Stimulated activated naive CD4-positive, alpha-beta T cell treated with Interleukin-2 at 50 U/mL for 16 hours (primary cell): ENCODE data around the gene EFCAB12.

ENCODE experiments used
- DNase-seq: peaks from one replicate; lab custom pipeline; 2025; lab: John Stamatoyannopoulos, UW

The EFCAB12 gene

GRCh38 chr3:129428376-129429079, at the start of gene EFCAB12:
Gene EFCAB12, minus strand, starts transcription at chr3:129428636. Its CDS starts 148 bp downstream, at chr3:129428488.
- peak; percentile 86 for DNase-seq

- no peak for DNase-seq
Measured at GRCh38 chr3:129476586-129476985, 48.1 kb upstream of the EFCAB12 start.

GRCh38 chr3:129475863-129476262, 47.4 kb upstream of the EFCAB12 start:
- DNase-seq = no peak

DNA sequence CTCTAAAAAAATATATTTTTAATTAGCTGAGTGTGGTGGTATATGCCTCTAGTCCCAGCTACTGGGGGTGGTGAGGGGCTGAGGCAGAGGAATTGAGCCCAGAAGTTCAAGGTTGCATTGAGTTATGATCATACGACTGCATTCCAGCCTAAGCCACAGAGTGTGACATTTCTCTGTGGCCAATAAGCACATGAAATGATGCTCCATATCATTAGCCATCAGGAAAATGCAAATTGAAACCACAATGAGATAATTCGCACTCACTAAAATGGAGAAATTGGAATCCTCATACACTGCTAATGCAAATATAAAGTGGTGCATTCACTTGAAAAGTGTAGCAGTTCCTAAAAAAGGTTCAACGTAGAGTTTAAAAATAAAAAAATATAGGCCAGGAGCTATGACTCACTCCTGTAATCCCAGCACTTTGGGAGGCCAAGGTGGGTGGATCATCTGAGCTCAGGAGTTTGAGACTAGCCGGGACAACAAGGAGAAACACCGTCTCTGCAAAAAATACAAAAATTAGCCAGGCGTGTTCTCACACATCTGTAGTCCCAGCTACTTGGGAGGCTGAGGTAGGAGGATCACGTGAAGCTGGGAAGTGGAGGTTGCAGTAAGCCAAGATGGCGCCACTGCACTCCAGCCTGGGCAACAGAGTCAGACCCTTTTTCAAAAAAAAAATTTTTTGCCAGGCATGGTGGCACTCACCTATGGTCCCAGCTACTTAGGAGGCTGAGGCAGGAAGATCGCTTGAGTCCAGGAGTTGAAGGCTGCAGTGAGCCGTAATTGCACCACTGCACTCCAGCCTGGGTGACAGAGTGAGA, 46.8 kb upstream of the EFCAB12 start:
- DNase-seq = no peak

DNA sequence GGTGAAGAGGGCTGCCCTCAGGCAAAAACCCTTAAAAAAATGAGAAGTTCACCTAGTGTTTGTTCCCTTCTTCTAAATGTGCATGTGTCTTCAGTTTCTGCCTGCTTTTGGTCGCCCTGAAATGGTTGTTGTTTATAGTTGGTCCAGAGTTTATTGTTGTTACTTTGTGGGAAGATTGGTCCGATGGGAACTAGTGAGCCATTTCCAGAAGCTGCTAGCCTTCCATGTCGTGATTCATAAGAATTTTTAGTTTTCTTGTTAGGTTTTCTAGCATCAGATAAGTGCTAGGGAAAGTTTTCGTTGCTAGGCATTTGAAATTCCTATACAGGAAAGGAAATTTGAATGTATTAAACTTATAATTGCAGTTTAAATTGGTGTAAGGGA, 45.3 kb upstream of the EFCAB12 start:
- DNase-seq = no peak

- DNase-seq = no peak
Measured at GRCh38 chr3:129473067-129473768, 44.8 kb upstream of the EFCAB12 start.

- DNase-seq = no peak
Measured at GRCh38 chr3:129470861-129471260, 42.4 kb upstream of the EFCAB12 start.

DNA sequence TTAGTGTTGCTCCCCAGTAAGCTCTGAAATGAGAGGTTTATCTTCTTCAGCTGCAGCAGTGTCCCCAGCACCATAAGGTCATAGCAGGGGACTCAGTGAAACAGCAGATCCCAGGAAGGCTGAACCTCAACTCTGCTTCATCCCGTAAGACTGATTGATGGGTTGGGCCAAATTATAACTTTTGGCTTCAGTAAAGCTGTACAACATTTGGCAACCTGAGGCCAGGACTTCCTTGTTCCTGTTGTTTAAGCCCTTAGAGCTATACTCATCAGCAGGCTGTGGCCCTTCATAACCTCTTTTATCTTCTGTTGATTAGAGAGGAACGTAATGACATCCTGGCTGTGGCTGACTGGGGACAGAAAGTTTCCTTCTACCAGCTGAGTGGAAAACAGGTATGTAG, 40.6 kb upstream of the EFCAB12 start:
- DNase-seq = no peak

DNA sequence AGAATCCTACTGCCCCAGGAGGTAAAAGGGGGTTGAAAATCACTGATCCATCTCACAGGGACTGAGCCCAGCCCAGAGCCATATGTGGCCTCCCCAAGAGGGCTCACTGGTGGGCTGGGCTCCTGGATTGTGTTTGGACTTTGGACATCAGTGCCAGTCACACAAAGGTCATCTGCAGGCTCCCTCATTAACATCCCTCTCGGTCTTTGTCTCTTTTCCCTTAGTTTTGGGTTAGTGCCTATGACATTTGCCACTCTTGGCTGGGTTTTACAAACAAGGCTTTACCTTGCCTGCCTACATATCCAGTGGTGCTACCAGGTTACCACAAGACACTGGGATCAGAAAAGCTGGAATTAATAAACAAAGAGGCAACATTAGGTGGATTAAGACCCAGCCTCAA, 39.5 kb upstream of the EFCAB12 start:
- DNase-seq = no peak

DNA sequence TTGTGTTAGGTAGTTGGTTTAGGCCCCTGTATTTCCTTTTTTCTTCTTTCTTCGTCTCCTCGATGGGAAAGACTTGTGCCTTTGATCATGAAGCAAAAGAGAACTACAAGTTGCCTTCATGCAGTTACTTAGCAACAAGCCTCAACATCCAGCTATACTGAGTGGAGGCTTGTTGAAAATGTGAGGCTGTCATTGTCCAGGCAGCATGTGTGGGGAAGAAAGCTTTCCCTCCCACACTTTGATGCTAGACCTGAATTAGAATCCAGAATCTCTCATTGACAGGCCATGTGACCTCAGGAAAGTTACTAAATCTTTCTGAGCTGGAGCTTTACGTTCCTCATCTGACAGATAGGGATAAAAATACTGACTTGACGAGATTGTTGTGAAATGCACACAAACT, 35.3 kb upstream of the EFCAB12 start:
- no peak for DNase-seq

GRCh38 chr3:129463094-129463493, 34.7 kb upstream of the EFCAB12 start:
- no peak for DNase-seq

GRCh38 chr3:129462361-129462968, 34.0 kb upstream of the EFCAB12 start:
- DNase-seq = no peak

- DNase-seq = no peak
Measured at GRCh38 chr3:129461461-129462146, 33.2 kb upstream of the EFCAB12 start.

- DNase-seq = no peak
Measured at GRCh38 chr3:129461022-129461421, 32.6 kb upstream of the EFCAB12 start.

- DNase-seq = no peak
Measured at GRCh38 chr3:129460572-129460971, 32.1 kb upstream of the EFCAB12 start.

DNA sequence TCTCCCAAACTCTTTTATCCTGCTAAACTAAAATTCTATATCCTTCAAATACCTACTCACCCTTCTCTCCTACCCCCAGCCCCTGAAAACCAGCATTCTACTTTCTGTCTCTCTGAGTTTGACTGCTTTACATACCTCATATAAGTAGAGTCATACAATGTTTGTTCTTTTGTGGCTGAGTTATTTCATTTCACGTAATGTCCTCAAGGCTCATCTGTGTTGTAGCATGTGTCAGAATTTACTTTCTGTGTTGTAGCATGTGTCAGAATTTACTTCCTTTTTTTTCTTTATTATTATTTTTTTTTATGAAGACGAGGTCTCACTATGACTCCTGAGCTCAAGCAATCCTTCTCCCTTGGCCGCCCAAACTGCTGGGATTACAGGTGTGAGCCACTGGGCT, 31.7 kb upstream of the EFCAB12 start:
- DNase-seq = no peak

GRCh38 chr3:129453732-129454131, 25.3 kb upstream of the EFCAB12 start:
- DNase-seq = no peak

GRCh38 chr3:129449279-129450115, 21.1 kb upstream of the EFCAB12 start:
- no peak for DNase-seq

DNA sequence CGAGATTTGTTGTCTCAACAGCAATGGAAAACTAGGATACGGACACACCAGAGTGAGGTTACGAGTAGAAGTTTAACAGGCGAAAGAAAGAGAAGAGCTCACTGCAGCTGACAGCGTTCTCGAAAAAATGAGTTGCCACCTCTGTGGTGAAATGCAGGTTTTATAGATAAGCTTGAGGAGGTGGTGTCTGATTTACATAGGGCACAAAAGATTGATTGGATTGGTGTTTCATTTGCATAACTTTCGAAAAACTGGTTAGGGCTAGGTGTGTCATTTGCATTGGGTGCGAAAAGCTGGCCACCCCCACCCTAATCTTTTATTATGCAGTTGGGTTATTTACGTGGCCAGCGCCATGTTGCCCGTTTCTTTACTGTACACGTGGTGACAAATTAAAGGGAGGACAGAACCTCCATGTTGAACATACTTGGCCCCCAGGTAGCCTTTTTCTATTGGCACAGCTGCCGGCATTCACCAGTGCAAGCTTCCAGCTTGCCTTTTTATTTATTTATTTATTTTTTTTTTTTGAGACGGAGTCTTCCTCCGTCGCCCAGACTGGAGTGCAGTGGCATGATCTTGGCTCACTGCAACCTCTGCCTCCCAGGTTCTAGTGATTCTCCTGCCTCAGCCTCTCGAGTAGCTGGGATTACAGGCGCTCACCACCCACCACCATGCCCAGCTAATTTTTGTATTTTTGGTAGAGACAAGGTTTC, 19.9 kb upstream of the EFCAB12 start:
- no peak for DNase-seq

DNA sequence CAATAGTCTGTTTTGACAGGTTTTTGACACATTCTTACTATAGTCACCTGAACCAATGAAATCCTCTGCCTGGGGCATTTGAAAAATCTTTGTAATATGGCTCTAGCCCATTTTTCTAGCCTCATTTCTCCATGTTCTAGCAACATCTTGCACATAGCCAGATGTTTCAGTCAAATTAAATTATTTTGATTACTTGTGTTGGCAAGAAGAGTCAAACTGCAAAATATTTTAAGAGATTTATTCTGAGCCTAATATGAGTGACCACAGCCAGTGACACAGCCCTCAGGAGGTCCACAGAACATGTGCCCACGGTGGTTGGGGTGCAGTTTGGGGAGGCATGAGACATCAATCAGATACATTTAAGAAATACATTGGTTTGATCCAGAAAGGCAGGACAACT, 18.5 kb upstream of the EFCAB12 start:
- DNase-seq = no peak
